IPS DF 19.7 (cell line): ENCODE data around the gene DISP2.

Experiments used
- DNase-seq: peaks from one replicate; pipeline ENCODE4 v3.0.0-alpha.2; 2013; ENCODE audit warnings: low read depth, low spot score

DISP2 gene, protein sequence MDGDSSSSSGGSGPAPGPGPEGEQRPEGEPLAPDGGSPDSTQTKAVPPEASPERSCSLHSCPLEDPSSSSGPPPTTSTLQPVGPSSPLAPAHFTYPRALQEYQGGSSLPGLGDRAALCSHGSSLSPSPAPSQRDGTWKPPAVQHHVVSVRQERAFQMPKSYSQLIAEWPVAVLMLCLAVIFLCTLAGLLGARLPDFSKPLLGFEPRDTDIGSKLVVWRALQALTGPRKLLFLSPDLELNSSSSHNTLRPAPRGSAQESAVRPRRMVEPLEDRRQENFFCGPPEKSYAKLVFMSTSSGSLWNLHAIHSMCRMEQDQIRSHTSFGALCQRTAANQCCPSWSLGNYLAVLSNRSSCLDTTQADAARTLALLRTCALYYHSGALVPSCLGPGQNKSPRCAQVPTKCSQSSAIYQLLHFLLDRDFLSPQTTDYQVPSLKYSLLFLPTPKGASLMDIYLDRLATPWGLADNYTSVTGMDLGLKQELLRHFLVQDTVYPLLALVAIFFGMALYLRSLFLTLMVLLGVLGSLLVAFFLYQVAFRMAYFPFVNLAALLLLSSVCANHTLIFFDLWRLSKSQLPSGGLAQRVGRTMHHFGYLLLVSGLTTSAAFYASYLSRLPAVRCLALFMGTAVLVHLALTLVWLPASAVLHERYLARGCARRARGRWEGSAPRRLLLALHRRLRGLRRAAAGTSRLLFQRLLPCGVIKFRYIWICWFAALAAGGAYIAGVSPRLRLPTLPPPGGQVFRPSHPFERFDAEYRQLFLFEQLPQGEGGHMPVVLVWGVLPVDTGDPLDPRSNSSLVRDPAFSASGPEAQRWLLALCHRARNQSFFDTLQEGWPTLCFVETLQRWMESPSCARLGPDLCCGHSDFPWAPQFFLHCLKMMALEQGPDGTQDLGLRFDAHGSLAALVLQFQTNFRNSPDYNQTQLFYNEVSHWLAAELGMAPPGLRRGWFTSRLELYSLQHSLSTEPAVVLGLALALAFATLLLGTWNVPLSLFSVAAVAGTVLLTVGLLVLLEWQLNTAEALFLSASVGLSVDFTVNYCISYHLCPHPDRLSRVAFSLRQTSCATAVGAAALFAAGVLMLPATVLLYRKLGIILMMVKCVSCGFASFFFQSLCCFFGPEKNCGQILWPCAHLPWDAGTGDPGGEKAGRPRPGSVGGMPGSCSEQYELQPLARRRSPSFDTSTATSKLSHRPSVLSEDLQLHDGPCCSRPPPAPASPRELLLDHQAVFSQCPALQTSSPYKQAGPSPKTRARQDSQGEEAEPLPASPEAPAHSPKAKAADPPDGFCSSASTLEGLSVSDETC (N-terminal part only)

DNA sequence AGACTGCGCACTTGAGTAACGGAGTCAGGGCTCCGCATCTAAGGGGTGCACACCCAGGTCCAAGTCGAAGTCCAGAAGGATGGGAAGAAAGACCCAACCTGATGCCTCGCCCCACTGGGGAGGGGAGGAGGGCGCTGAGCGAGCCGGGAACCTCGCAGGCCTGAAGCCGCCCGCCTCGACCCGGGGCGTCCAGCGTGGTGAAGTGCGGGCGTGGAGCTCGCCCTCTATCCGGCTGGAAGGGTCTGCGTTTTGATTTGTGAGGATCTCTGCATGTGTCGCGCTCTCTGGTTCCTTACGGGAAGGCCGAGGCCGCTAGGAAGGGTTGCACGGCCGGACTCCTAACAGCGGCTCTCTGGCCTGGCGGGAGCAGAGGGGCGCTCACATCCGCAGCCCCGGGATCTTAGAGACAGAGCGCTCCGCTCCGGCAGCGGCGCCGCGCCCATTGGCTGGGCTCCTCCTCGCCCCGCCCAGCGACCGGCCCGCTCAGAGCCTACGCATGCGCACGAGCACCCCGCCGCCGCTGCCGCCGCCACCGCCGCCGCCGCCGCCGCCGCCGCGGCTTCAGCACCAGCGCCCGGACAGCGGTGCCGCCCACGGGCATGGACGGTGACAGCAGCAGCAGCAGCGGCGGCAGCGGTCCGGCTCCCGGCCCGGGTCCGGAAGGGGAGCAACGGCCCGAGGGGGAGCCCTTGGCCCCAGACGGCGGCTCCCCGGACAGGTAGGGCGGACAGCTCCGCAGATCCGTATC, at the start of gene DISP2:
Gene DISP2, plus strand, starts transcription at position 497 of the 748 bp plus-strand sequence. Its CDS starts 103 bp downstream, at position 600.
- DNase-seq, result no peak

DNA sequence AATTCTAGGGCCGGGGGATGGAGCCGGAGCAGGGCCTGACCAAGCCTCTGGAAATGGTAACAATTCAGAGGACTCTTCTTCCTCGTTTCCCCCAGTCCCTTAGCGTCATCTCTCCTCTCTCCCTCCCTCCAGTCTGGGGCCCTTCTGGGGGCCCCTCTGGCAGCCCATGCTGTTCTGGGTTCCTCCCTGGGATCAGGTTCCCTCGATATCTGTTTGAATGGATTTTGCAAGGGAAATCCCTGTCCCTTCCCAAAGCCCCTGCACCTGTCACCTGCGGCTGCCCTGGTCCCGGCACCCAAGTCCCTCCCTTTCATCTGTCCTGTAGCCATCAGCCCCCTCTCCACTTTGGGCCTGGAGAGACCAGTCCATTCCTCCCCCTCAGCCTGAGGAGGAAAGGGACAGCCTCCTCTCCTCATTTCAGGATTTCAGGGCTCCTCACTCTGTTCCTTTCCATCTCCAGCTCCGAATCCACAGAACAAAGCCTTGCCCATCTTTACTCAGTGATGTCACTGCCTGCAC, 48.6 kb upstream of the DISP2 start:
- no peak for DNase-seq

DNA sequence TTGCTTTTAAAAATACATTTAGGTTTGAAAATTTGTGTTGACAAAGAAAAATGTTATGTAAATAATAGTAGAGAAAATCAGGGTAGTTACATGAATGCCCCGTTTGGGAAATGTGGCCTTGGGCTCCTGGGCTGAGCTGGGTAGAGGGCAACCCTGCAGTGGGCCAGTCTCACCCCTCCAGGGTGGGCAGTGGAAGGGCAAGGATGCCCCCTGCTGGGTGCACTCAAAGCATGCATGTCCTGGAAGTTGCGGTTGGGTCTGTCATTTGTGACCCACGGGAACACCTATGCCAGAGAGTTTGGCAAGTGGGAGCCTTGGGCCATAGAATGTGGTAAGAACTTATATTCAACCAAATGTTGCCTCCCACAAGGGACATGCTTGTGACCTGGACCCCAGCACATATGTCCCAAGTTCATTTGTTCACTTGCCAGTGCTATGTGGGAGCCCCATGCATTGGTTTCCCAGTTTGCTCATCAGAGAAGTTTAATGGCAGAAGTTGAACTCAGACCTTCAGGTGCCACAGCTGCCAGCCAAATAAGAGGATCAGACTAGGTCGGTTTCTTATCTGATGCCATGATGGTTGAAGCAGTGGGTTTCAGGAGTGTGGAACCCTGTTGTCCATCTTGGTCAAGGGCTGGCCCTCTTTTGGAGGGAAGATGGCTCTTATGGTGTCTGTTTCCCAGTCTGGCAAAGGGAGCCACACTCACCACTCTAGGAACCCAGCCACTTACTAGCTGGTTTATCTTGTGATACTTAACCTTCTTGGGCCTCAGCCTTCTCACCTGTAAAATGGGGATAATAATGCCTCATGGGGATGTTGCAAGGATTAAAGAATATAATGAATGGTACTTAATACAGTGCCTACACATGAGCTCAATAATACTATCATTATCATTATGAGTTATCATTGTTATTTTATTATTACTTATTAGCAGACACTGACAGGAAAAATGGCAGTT, 47.7 kb upstream of the DISP2 start:
- DNase-seq, result no peak

DNA sequence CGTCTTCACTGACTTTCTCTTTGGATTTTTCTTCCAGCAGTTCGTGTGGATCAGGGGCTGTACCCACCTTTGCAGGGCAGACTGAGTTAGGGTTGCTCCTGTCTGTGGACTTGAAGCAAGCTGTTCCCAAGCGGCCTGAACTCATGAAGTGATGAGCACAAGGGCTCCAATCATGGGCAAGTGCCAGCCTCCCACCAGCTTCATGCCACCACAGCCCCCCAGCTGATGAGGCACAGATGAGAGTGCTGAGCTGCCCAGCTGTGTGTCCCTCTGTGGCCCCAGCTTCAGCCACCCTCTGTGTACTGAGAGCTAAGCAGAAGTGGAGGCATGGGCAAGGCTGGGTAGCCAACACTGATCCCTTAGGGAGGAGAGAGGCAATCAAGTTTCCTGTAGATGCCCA, 47.0 kb upstream of the DISP2 start:
- DNase-seq, result no peak

DNA sequence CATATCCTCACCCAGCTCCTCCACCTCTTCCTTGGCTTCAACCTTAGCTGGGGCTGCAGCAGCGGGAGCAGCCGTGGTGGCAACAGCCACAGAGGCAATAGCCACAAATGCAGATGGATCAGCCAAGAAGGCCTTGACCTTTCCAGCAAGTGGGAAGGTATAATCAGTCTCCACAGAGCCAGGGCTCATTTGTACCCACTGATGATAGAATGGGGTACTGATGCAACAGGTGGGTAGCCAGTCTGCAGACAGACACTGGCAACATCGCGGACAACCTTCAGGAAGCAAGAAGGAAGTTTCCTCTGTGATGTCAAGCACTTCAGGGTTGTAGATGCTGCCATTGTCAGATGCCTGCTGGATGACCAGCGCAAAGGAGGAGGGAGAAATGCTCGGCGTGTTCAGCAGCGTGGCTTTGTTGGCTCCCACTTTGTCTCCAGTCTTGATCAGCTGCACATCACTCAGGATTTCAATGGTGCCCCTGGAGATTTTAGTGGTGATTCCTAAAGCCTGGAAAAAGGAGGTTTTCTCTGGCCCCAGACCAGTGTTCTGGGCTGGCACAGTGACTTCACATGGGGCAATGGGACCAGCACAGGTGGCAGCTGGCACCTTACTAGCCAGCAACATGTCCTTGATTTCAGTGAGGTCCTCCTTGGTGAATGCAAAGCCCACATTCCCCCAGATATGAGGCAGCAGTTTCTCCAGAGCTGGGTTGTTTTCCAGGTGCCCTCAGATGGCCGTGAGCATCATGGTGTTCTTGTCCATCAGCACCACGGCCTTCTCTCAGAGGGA, 45.5 kb upstream of the DISP2 start:
- DNase-seq, result no peak

DNA sequence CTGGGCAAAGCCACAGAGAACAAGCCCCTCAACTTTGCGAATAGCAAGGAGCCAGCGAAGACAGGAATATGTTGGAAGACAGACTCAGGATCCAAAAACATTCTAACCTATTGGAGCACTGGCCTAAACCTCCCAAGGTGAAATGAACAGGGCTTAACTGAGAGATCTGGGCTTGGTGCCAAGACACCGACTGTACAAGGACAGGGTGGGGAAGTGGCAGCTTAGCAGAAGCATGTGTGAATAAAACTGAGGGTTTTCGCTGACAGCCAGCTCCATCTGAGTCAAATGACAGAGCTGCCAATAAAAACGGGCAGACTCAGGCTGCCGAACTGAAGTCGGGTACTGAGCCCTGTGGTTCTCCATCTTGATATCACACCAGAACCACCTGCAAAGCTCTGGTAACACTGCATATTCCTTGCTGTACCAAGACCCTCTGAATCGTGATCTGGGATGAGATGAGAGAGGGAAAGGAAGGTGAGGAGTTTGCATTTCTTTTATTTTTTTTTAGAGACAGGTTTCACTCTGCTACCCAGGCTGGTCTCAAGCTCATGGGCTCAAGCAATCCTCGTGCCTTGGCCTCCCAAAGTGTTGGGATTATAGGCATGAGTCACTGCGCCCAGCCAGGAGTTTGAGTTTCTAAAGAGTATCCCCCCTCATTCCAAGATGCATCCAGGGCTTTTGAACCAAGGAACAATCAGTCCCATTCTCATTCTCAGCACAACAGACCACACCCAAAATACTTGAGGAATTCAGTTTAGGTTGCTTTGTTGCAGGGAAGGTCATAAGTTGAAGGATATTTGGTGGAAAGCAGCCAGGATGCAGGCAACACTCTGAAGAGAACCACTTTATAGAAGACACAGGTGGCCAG, 44.3 kb upstream of the DISP2 start:
- DNase-seq, result no peak

DNA sequence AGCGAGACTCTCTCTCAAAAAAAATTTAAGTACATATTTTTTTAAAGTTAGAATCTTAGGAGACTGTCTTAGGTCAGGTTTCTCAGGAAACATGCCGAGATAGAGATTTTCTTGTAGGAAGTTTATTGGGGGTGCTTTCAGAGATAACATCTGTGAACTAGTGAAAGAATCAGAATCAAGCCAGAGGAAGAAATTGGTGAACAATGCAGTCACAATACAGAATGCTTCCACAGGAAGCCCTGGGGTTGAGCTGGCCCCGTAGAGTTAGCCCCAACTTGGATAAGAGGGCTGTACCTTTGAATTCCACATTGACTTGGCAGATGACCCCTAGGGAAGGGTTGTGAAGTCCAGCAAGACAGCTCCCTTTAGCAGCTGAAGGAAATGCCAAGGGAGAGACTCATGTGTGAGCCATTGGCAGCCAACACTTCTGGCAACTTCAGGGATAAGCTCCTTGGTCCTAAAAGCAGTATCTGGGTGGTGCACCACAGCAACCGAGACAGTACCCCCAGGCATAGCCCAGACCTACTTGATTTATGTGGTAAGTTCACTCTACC, 43.2 kb upstream of the DISP2 start:
- no peak for DNase-seq

DNA sequence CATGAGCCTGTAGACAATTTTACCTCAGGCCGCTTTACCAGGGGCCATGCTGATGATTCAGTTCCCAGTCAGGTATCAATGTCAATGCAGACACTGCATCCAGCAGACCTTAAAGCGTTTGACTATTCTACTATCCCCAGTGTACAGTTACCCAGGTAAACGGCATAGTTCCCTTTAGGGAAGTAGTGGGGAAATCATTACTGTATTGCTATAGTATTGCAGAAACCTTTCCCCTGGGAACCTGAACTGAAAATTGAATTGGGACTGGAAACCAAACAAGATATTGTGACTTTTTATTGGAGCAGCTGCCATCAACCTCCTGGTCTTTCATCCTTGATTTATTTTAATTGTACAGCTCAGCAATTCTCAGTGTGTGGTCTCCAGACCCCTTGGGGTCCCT, 41.1 kb upstream of the DISP2 start:
- DNase-seq, result no peak

DNA sequence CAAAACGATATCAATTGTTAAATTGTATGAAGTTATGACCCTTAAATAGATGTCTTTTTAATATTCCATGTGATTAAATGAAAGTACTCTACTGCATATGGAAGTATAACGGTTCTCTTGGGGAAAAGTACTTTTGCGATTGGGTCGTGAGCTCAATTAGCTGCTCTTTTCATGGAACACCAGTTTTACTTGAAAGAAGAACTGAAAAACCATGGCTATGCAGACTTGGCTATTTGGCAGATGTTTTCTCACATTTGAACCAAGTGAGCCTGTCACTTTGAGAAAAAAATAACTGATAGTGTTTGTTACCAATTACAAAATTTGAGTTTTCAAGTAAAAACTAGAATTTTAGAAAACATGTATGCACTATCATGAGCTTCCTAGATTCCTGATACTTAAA, 40.4 kb upstream of the DISP2 start:
- no peak for DNase-seq

DNA sequence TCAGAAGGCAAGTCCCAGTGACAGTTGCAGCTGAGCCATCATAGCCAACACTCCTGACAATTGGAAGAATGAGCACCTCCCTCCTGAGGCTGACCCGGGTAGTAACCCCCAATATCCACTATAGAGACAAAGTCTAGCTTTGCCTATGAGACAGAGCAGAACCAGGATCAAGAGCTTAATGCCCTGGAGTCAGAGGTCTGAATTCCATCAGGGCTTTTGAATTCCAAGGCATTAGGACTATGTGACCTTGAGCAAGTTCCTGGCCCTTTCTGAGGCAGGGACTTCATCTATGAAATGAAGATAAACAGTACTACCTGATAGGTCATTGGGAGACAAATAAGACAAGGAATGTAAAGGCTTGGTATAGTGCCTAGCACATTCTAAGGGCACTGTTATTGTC, 37.6 kb upstream of the DISP2 start:
- DNase-seq, result no peak

DNA sequence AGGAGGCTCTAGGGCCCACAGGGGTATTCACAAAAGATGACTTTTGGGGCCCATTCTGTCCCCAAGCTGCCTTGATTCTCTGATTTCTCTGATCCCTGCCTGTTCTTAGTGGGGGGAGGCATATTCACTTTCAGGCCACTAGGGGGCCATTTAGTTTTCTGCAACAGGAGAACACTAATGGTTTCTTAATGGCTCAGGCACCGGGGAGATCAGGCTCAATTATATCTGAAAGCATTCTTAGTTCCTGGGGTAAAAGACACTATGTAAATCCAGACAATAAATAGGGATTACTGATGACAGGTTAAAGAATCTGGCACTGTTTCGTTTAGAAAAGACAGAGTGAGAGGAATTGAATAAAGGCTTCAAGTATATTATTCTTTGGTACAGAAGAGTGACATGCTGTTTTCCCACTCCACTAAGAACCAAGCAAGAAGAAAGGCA, 37.1 kb upstream of the DISP2 start:
- no peak for DNase-seq

DNA sequence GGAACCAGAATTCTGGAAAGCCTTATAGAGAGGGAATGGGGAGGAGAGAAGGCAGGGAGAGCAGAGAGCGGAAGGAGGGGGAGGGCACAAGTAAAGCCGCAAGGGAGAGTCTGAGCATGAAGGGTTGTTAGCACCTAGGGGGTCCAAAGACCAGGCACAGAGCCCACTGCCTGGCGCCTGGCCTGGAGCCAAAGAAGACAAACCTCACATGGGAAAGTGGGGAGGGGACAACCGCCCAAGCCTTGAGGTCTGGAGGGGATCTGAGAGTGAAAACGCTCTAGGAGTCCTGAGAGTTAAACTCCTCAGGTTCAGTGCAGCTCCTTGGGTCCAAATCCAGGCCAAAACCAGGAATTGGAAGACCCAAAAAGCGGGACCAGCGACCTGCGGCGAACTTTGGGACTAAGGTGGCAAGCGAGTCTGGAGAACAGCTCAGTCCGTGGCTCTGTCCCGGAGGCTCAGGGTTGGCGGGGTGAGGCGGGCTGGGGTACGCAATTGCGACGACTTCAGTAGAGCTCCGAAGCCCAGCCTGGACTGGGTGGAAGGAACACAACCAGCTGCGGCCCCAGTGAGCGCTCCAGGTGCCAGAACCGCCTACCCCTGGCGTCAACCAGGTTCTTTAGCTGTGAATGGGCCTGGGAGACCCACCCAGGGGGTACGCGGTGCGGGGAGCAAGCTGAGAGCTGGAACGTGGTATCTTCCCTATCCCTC, 35.3 kb upstream of the DISP2 start:
- no peak for DNase-seq

DNA sequence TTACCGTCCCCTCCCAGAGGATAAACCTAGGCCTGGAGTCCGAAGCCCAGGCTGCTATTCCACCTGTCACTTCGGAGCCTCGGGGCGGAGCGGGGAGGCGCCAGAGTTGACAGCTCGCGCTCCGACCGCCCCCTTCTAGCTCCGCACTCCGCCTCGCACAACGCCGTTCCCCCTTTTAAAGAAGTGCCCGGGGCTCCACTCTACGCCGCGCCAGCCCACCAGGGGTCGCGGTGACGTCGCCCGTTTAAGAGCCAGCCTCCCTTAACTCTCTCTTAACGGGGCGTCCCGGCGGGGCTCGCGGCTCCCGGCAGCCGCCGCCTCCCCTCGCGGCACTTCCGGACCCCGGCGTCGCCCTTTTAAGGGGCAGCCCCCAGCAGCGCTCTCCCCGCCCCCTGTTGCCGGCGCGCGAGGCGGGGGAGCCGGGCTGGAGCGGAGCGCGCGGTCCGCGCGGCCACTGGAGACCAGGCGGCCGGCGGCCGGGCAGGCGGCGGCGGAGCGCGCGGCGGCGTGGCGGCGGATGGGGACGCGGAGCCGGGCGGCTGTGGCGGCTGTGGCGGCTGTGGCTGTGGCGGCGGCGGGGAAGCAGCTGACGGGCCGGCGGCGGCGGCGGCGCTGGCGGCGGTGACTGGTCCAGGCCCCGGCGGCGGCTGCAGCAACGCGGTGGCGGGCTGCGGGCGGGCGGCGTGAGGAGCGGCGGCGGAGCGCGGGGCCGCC, 34.6 kb upstream of the DISP2 start, which contains the start of gene INAFM2:
Gene INAFM2, plus strand, starts transcription at position 454 of the 714 bp plus-strand sequence. CDS start 364 bp downstream, outside the sequence.
- DNase-seq, result peak; percentile 88

DNA sequence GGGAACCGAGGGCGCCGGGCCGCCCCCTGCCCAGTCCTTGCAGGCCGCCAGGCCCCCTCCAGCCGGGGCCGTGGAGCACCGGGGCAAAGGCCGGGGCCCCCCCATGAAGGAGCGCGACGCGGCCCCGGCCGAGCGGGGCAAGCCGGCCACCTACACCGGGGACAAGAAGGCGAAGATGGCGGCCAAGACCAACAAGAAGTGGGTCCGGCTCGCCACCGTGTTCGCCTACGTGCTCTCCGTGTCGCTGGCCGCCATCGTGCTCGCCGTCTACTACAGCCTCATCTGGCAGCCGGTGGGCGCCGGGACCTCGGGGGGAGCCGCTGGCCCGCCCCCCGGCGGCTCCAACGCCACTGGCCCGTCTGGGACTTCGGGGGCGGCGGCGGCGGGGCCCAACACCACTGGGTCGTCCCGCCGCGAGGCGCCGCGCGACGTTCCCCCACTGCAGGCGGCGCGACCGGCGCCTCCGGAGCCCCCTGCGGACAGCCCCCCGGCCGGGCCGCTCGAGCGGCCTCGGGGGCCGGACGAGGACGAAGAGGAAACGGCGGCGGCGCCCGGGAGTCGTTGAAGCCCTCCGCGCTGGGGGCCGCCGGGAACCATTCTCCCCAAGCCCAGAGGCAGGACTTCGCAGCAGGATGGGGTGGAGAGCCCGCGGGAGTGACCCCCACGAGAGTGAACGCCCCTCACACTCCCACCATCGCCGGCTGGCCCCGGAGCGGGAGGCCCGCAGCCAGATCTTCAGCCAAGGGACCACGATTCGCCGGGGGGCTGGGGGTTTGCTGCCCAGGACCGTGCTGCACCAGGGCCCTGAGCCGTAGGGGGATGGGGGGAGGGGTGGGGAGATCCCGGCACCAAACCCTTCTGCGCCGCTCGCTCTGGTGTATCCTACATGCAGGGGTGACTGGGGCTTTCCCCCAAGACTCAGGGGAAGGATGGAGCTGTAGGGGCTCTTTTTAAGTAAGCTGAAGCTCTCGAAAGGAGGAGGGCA, 33.8 kb upstream of the DISP2 start:
- DNase-seq, result no peak

DNA sequence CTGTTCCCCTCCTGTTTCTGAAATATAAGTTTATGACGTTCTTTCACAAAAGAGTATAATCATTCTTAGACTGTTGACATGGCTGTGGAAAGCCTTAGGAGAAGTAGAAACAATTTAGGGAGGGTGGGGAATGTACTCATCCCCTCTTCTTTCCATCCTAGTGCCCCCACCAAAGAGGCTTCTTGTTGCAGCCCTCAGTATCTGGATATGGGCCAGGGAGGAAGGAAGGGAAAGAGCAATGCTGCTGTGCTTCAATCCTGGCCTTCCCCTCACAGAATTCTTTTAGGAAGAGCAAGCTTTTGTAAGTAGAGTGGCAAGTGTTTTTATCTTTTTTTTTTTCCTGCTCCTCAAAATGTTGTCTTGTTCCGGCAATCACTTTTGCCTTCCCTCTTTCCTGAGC, 32.8 kb upstream of the DISP2 start:
- DNase-seq, result no peak
